Mesenchymal stem cell (in vitro differentiated cells and primary cell): ENCODE results near the gene TGFA.

Source experiments
- DNase-seq: peaks from one replicate; pipeline ENCODE4 v3.0.0-alpha.2; 2013
- H2AFZ ChIP-seq: one replicate; pipeline ENCODE4 v1.6.1; 2013; ENCODE audit warnings: low read depth, mild to moderate bottlenecking, control low read depth, inconsistent platforms, low read length, moderate library complexity
- H2AK5ac ChIP-seq: 2 replicates; pipeline ENCODE4 v1.6.1; 2013; ENCODE audit warnings: low read length, moderate library complexity, mild to moderate bottlenecking, inconsistent platforms; ENCODE audit not compliant: severe bottlenecking
- H2BK120ac ChIP-seq: one replicate; pipeline ENCODE4 v1.6.1; 2013; ENCODE audit warnings: low read depth, mild to moderate bottlenecking, inconsistent platforms, low read length, moderate library complexity
- H2BK12ac ChIP-seq, 2 experiments: one replicate each; pipeline ENCODE4 v1.6.1; 2013; ENCODE audit warnings: inconsistent platforms in 2 of 2, low read length in 2 of 2, mild to moderate bottlenecking in 2 of 2, moderate library complexity in 2 of 2, control low read depth in 1 of 2
- H2BK15ac ChIP-seq: one replicate; pipeline ENCODE4 v1.6.1; 2013; ENCODE audit warnings: mild to moderate bottlenecking, low read depth, inconsistent platforms; ENCODE audit not compliant: poor library complexity, severe bottlenecking
- H2BK5ac ChIP-seq: 2 replicates; pipeline ENCODE4 v1.6.1; 2013; ENCODE audit warnings: low read depth, mild to moderate bottlenecking, low read length, control low read depth, inconsistent platforms; ENCODE audit not compliant: poor library complexity, severe bottlenecking
- H3K14ac ChIP-seq, 2 experiments: one replicate each; pipeline ENCODE4 v1.6.1; 2013; ENCODE audit warnings: inconsistent platforms in 2 of 2, low read length in 2 of 2, control low read depth in 1 of 2, mild to moderate bottlenecking in 1 of 2, moderate library complexity in 1 of 2
- H3K18ac ChIP-seq, 2 experiments: one replicate each; pipeline ENCODE4 v1.6.1; 2013; ENCODE audit warnings: inconsistent platforms in 2 of 2, low read length in 2 of 2, control low read depth in 1 of 2, low read depth in 1 of 2, mild to moderate bottlenecking in 1 of 2
- H3K23ac ChIP-seq, 2 experiments: one replicate each; pipeline ENCODE4 v1.6.1; 2013; ENCODE audit warnings: inconsistent platforms in 2 of 2, low read length in 2 of 2, mild to moderate bottlenecking in 2 of 2, moderate library complexity in 2 of 2, control low read depth in 1 of 2
- H3K27ac ChIP-seq: 2 replicates; pipeline ENCODE4 v1.5.1; 2013; ENCODE audit warnings: mild to moderate bottlenecking, moderate library complexity, low read length, control low read depth, inconsistent platforms; ENCODE audit not compliant: poor library complexity, severe bottlenecking
- H3K27me3 ChIP-seq, 2 experiments: 2 replicates each; pipeline versions ENCODE4 v1.6.1 to v1.7.0; 2013; ENCODE audit warnings: low read length in 2 of 2, mild to moderate bottlenecking in 2 of 2, moderate library complexity in 2 of 2, control low read depth in 1 of 2, inconsistent platforms in 1 of 2; ENCODE audit not compliant: control insufficient read depth in 1 of 2, insufficient read depth in 1 of 2
- H3K36me3 ChIP-seq, 2 experiments: 2 replicates each; pipeline versions ENCODE4 v1.6.1 to v1.7.0; 2013; ENCODE audit warnings: low read length in 2 of 2, control low read depth in 1 of 2, inconsistent platforms in 1 of 2, low read depth in 1 of 2, mild to moderate bottlenecking in 1 of 2; ENCODE audit not compliant: insufficient read depth in 2 of 2, control insufficient read depth in 1 of 2
- H3K4ac ChIP-seq, 2 experiments: one replicate each; pipeline ENCODE4 v1.6.1; 2013; ENCODE audit warnings: inconsistent platforms in 2 of 2, low read length in 2 of 2, mild to moderate bottlenecking in 2 of 2, moderate library complexity in 2 of 2, control low read depth in 1 of 2, low read depth in 1 of 2
- H3K4me1 ChIP-seq: 2 replicates; pipeline ENCODE4 v1.6.1; 2013; ENCODE audit warnings: low read depth, low read length, control low read depth; ENCODE audit not compliant: control insufficient read depth, insufficient read depth
- H3K4me2 ChIP-seq: 2 replicates; pipeline ENCODE4 v1.6.1; 2013; ENCODE audit warnings: low read length, mild to moderate bottlenecking, inconsistent platforms; ENCODE audit not compliant: poor library complexity, severe bottlenecking
- H3K4me3 ChIP-seq, 2 experiments: 2 replicates each; pipeline versions ENCODE4 v1.5.1 to v1.7.0; 2013; ENCODE audit warnings: low read length in 2 of 2, mild to moderate bottlenecking in 2 of 2, control low read depth in 1 of 2, low read depth in 1 of 2; ENCODE audit not compliant: insufficient read depth in 1 of 2
- H3K79me1 ChIP-seq: replicated peaks from 2 replicates; pipeline ENCODE4 v1.6.1; 2013; ENCODE audit warnings: mild to moderate bottlenecking, control low read depth, low read length, inconsistent platforms; ENCODE audit not compliant: poor library complexity, severe bottlenecking
- H3K9ac ChIP-seq: 2 replicates; pipeline ENCODE4 v1.7.0; 2013; ENCODE audit warnings: mild to moderate bottlenecking, low read length, moderate library complexity
- H3K9me3 ChIP-seq: 2 replicates; pipeline ENCODE4 v1.7.0; 2013; ENCODE audit warnings: mild to moderate bottlenecking, low read length; ENCODE audit not compliant: control insufficient read depth
- H4K8ac ChIP-seq: one replicate; pipeline ENCODE4 v1.6.1; 2013; ENCODE audit warnings: inconsistent platforms, mild to moderate bottlenecking, low read length, moderate library complexity
- H4K91ac ChIP-seq: one replicate; pipeline ENCODE4 v1.6.1; 2013; ENCODE audit warnings: mild to moderate bottlenecking, low read length, inconsistent platforms
- WGBS: methylation state at CpG from one replicate; pipeline ENCODE4 v1.1.7; 2013; ENCODE audit warnings: mixed read lengths; 5-methylcytosine and 5-hydroxymethylcytosine counted together

The TGFA gene

GRCh38 chr2:70574109-70574508 lies 20.5 kb upstream of the TGFA start:
- H2BK12ac ChIP-seq = no peak overlapping the region
- H2BK15ac ChIP-seq = no peak overlapping the region
- H3K36me3 ChIP-seq = no peaks in the 10 kb centered on the region
- H3K4me1 ChIP-seq = no peaks in the 10 kb centered on the region
- no peak for DNase-seq
- no peak overlapping the region for H4K91ac ChIP-seq
- no peak overlapping the region for H3K14ac ChIP-seq
- no peak overlapping the region for H2BK120ac ChIP-seq
- no peak overlapping the region for H2AFZ ChIP-seq
- H3K27me3 ChIP-seq = peaks cover 16 to 73% of the 10 kb centered on the region in 2 experiments
- no peak overlapping the region for H3K27ac ChIP-seq
- H3K9ac ChIP-seq = no peak overlapping the region
- H3K23ac ChIP-seq = no peak overlapping the region
- H3K79me1 ChIP-seq = no peaks in the 10 kb centered on the region
- no peak overlapping the region for H2BK5ac ChIP-seq
- no peak overlapping the region for H3K4me3 ChIP-seq
- no CpG with 5 or more reads among the region's 2 CpGs for WGBS
- no peak overlapping the region for H4K8ac ChIP-seq
- no peak overlapping the region for H2AK5ac ChIP-seq
- no peak overlapping the region for H3K18ac ChIP-seq
- no peak overlapping the region for H3K4me2 ChIP-seq
- no peak overlapping the region for H3K4ac ChIP-seq
- peaks cover 6% of the 10 kb centered on the region for H3K9me3 ChIP-seq

GRCh38 chr2:70570041-70570661 lies 16.5 kb upstream of the TGFA start:
- H3K14ac ChIP-seq = no peak overlapping the region
- no peak overlapping the region for H3K4me3 ChIP-seq
- no peak overlapping the region for H4K91ac ChIP-seq
- H2BK120ac ChIP-seq = no peak overlapping the region
- no peak overlapping the region for H2BK5ac ChIP-seq
- no peaks in the 10 kb centered on the region for H3K79me1 ChIP-seq
- no peak overlapping the region for H3K9ac ChIP-seq
- H3K4ac ChIP-seq = no peak overlapping the region
- H3K23ac ChIP-seq = no peak overlapping the region
- H3K27ac ChIP-seq = no peak overlapping the region
- no peak for DNase-seq
- no peaks in the 10 kb centered on the region for H3K36me3 ChIP-seq
- WGBS = 45% methylated on average over 7 of the region's 7 CpGs
- no peak overlapping the region for H4K8ac ChIP-seq
- H3K9me3 ChIP-seq = no peaks in the 10 kb centered on the region
- peaks cover 18 to 74% of the 10 kb centered on the region in 2 experiments for H3K27me3 ChIP-seq
- H2AFZ ChIP-seq = no peak overlapping the region
- no peak overlapping the region for H2BK15ac ChIP-seq
- H3K18ac ChIP-seq = no peak overlapping the region
- H2BK12ac ChIP-seq = no peak overlapping the region
- no peak overlapping the region for H2AK5ac ChIP-seq
- H3K4me1 ChIP-seq = no peaks in the 10 kb centered on the region
- no peak overlapping the region for H3K4me2 ChIP-seq

GRCh38 chr2:70569559-70569958 lies 15.9 kb upstream of the TGFA start:
- Histone ChIP-seq H2AFZ (no peak overlapping the region), H2BK5ac (no peak overlapping the region), H3K4me1 (no peaks in the 10 kb centered on the region), H3K23ac (no peak overlapping the region), H3K9me3 (no peaks in the 10 kb centered on the region), H3K9ac (no peak overlapping the region), H3K36me3 (no peaks in the 10 kb centered on the region), H3K14ac (no peak overlapping the region), H3K4me3 (no peak overlapping the region), H2BK12ac (no peak overlapping the region), H3K27ac (no peak overlapping the region), H3K18ac (no peak overlapping the region), H2BK120ac (no peak overlapping the region), H4K8ac (no peak overlapping the region), H4K91ac (no peak overlapping the region), H3K4ac (no peak overlapping the region), H2AK5ac (no peak overlapping the region), H3K4me2 (no peak overlapping the region), H2BK15ac (no peak overlapping the region), H3K27me3 (peaks cover 18 to 69% of the 10 kb centered on the region in 2 experiments), H3K79me1 (no peaks in the 10 kb centered on the region)
- WGBS = 90% methylated on average over 6 of the region's 6 CpGs
- no peak for DNase-seq

GRCh38 chr2:70566906-70567305 lies 13.3 kb upstream of the TGFA start:
- H2AFZ ChIP-seq = no peak overlapping the region
- H2BK12ac ChIP-seq = no peak overlapping the region
- H3K4me3 ChIP-seq = no peak overlapping the region
- no peaks in the 10 kb centered on the region for H3K4me1 ChIP-seq
- no peaks in the 10 kb centered on the region for H3K79me1 ChIP-seq
- no peak overlapping the region for H2BK120ac ChIP-seq
- H3K27ac ChIP-seq = no peak overlapping the region
- H2AK5ac ChIP-seq = no peak overlapping the region
- H3K27me3 ChIP-seq = peaks cover 7 to 43% of the 10 kb centered on the region in 2 experiments
- H2BK15ac ChIP-seq = no peak overlapping the region
- no peak overlapping the region for H3K23ac ChIP-seq
- H3K36me3 ChIP-seq = no peaks in the 10 kb centered on the region
- no peak overlapping the region for H3K9ac ChIP-seq
- no peak overlapping the region for H2BK5ac ChIP-seq
- H3K4ac ChIP-seq = no peak overlapping the region
- 60% methylated on average over 2 of the region's 2 CpGs for WGBS
- H3K4me2 ChIP-seq = no peak overlapping the region
- no peak overlapping the region for H4K91ac ChIP-seq
- no peak for DNase-seq
- no peak overlapping the region for H3K18ac ChIP-seq
- H4K8ac ChIP-seq = no peak overlapping the region
- no peaks in the 10 kb centered on the region for H3K9me3 ChIP-seq
- H3K14ac ChIP-seq = no peak overlapping the region
